ENCODE data around the gene HDLBP.

The HDLBP gene, protein sequence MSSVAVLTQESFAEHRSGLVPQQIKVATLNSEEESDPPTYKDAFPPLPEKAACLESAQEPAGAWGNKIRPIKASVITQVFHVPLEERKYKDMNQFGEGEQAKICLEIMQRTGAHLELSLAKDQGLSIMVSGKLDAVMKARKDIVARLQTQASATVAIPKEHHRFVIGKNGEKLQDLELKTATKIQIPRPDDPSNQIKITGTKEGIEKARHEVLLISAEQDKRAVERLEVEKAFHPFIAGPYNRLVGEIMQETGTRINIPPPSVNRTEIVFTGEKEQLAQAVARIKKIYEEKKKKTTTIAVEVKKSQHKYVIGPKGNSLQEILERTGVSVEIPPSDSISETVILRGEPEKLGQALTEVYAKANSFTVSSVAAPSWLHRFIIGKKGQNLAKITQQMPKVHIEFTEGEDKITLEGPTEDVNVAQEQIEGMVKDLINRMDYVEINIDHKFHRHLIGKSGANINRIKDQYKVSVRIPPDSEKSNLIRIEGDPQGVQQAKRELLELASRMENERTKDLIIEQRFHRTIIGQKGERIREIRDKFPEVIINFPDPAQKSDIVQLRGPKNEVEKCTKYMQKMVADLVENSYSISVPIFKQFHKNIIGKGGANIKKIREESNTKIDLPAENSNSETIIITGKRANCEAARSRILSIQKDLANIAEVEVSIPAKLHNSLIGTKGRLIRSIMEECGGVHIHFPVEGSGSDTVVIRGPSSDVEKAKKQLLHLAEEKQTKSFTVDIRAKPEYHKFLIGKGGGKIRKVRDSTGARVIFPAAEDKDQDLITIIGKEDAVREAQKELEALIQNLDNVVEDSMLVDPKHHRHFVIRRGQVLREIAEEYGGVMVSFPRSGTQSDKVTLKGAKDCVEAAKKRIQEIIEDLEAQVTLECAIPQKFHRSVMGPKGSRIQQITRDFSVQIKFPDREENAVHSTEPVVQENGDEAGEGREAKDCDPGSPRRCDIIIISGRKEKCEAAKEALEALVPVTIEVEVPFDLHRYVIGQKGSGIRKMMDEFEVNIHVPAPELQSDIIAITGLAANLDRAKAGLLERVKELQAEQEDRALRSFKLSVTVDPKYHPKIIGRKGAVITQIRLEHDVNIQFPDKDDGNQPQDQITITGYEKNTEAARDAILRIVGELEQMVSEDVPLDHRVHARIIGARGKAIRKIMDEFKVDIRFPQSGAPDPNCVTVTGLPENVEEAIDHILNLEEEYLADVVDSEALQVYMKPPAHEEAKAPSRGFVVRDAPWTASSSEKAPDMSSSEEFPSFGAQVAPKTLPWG (N-terminal part only)

DNA sequence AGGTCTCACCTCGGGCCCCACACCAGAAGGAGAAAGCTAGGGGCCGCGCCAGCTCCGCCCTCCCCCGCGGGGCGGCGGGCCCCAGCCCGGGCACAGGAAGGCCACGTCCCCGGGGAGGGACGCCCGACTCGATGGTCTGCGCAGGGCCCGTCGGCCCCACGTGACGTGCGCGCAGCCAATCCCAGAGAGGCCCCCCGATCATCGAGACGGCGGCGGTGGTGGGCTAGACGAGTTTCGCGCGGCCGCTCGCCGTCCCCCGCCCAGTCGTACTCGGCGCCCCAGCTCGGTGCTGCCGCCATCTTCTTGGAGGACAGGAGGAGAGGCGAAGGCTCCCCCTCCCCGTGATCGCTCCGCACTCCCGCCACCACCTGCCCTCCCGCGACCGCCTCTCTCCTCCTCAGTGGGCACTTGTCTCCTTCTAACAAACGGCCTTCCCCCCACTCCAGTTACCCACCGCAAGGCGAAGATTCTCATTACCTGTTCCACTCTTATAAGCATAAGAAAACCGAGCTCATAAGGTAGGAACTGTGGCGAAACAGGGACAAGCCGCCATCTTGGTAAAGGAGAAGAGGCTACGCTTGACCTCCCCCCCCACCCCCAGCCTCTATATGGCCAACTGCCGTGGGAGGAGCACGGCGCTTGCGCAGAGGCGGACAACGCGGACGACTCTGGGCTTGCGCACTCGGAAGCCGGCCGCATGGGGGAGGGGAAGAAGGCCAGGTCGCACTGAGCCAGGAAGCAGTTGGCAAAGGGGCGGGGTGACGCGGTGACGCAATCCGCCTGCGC, at the start of gene HDLBP:
Gene HDLBP, minus strand, starts transcription at position 580 of the 786 bp plus-strand sequence. CDS start 48,803 bp downstream, outside the sequence.
- peak; percentile 95 for DNase-seq

DNA sequence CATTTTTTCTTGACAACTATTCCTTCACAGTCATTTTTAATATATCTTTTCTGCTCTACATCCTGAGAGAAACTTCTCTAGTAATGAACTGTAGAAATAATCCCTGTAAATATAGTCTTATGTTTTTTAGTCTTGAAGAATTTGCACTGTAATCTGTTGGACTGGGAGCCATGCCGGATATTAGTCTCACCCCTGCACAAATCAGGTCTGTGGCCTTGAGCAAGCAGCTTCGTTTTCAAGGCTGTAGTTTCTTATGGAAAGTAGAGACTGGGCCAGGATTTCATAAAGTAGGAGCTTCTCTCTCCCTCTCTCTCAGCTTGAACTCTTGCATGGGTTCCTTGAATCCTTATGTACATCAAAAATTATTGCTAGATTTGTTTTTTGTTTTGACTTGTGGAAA, 49.3 kb upstream of the HDLBP start:
- no peak for DNase-seq

DNA sequence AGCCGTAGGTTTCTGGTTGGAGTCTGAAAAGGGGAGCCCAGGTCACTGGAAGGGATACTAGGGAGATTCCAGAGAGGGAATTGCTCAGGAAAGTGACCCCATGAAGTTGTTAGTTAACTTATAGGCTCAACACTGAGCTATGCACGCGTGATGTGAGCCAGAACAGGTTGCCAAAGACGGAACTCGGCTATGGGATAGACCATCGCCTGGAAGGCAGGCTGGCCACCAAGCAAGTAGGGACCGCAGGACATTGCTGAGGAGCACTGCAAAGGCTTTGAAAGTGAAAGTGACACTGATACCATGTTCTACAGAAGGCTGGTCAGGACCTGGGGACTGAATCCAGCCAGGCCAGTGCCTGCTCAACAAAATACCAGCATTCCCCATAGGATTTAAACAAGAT, 48.0 kb upstream of the HDLBP start:
- DNase-seq: no peak

DNA sequence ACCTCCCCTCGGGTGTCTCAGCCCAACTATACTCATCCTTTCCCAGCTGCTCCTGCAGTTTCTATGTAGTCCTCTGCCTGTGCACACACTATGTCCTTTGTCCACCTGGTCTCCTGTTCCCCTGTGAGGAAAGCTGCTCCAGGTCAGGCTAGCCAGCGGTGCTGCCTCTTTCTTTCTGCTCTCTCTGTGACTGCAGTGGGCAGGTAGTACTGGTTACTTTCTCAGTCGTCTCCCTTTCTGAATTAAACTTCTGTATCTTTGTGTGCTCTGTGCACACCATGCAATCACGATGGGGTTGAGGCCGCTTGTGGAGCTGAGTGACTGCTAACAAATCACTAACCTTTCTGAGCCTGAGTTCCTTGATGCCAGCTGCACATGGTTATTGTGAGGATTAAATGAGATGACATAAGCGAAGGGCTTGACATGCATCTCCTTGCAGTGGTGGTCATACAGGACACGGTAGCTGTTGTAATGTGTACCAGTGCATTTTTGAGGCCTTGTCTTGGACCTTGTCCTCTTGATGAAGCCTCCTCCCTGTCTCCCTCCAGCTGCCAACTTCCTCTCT, 44.1 kb upstream of the HDLBP start:
- DNase-seq: no peak

DNA sequence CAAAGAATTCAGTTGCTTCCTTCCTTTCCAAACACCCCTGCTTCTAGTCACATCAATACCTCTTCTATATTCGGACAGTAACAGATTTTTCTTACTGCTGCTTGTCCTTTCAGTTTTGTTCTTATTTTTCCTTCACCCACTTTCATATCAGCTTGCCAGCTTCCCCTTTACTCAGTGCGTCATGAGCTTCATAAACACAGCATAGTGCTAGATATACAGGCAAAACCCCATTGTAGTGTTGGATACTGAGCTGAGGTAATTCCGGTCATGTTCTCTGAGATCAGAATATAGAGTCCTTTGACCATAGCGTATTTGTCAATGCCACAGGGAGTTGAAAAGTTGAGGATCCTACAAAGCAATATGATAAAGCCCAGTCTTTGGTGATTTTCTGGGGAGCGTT, 43.0 kb upstream of the HDLBP start:
- no peak for DNase-seq

DNA sequence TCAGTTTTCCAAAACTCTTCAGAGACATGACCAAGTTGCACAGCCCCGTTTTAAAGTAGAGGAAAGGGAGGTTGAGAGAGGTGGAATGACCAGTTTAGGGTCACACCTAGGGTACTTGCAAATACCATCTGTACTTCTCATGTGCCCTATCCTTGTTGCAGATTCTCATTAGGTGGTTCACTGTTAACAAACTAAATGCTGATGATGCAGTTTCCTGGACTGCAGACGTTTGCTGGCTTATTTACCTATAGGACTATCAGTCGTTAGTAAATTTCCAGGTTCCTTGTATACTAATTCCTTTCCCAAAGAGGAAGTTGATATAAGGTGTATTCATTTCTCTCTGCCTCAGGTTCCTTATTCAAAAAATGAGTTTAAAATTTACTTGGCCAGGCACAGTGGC, 42.1 kb upstream of the HDLBP start:
- no peak for DNase-seq

DNA sequence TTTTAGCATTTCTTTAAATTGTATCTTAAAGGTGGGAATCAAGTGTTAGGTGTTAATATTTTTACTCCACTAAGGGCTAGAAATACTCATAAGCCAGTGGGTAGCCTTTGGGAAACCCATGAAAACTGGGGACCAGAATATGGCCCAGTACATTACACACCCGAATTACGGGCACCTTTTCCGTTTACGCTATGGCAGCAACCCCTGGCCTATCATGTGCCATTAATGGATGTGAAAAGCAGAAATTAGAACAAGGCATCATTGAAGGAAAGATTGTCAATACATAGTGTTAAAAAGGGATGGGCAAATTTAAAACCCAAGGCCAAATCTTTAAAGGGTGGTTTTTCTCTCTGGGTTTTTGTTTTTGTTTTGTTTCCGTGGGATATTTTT, 41.4 kb upstream of the HDLBP start:
- DNase-seq: no peak

DNA sequence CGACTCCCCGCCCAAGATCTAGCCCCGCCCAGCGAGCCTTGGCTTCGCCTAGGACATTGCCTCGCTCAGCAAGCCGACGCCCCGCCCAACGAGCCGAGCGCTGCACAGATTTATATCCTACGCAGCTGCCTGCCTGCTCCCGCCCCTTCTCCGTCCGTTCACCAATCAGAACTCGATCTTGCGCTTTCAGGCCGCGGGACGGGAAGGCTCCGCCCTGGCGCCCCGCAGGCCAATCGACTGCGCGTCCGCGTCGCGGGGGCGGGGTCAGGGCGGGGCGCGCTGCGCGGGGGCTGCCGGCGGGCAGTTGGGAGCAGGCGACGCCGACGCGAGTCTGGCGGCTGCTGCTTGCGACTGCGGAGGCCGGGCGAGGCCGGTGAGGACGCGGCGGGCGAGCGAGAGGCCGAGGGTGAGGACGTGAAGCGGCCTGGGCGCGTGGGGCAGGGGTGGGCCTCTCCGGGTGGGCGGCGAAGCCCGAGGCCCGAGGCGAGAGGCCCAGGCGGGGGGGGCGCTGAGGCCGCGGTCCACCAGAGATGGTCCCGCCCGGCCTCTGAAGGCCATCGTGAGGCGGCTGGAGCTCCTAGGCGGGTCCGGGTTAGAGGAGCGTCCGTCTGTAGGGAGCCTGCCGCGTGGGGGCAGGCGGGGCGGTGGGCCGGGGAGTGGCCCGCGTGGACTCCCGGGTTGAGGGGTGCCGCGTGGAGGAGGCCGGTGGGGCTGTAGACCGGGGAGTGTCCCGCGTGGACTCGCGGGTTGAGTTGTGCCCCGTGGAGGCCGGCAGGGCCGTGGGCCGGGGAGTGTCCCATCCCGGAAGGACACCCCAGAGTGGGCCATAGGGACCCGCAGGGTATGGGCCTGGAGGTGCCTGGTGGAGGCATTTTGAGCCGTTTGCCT, 40.8 kb upstream of the HDLBP start, which contains the start of gene FARP2:
Gene FARP2, plus strand, starts transcription at position 303 of the 888 bp plus-strand sequence. CDS start 16,823 bp downstream, outside the sequence.
- peak; percentile 95 for DNase-seq

DNA sequence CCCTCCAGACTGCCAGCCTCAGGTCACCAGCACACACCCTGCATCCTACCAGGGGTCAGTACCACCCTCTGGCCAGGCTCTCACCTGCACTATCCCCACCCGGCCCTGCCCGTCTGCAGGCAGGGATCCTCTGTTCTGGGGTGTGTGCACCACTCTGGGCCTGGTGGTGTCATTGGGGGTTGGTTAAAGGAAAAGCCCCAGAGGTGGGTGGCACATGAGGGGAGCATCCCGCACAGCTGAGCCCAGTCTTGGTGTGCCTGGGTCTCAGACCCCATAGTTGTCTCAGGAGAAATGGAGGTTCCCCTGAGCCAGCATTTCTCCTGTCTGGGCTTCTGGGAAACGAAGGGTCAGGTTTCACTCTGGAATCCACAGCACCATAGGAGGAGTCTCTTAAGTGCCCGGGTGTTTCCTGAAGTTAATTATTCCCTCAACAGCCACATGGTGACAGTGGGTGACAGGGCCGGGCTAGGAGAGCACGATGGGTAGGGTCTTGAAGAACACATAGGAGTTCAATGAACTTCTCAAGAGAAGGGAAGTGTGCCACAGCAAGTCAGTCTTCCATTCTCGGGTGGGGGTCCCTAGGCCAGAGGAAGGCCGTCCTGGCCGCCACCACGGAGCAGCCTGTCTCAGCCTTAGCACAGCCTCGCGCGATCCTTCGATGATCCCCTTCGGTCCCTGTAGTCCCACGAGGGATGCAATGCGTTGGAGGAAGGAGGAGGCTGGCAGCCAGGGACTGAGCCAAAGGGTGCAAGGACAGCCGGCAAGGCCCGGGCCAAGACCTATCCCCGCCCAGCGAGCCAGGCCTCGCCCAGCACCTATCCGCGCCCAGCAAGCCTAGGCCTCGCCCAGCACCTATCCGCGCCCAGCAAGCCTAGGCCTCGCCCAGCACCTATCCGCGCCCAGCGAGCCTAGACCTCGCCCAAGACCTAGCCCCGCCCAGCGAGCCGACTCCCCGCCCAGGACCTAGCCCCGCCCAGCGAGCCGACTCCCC, 39.5 kb upstream of the HDLBP start:
- DNase-seq: peak; percentile 61

DNA sequence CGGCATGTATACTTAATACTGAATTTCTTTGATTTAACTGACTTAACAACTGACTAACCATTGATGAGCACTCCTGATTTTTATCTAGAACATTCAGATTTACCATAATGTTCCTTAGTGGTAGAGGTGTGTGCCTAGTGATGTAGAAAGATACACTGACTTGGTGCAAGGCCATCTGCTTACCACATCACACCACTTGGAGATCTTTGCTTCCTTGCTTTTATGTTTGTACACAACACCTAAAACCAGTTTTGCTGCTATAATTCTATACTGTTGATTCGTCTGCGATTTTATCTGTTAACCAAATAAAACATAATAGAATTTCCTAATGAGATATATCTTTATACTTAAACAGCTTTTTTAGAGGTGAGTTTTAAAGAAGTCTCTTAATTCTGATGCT, 36.8 kb upstream of the HDLBP start:
- no peak for DNase-seq

DNA sequence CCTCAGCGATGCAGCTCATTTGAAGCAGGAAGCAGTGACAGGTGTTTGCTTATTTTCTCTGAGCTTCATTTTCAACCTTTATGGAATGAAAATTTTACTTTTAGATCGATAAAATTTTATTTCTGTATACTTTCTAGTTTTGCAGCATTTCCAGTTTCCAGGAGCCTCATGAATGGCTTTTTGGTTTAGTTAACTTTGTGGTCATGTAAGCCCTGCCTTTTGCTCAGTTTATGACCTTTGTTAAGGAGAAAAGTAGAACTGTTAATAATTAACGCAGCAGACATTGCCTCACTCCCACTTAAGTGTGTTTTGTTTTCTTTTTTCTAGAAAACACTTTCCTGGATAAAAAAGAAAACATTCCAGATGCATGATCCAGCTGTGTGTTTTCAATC, 36.2 kb upstream of the HDLBP start:
- no peak for DNase-seq

DNA sequence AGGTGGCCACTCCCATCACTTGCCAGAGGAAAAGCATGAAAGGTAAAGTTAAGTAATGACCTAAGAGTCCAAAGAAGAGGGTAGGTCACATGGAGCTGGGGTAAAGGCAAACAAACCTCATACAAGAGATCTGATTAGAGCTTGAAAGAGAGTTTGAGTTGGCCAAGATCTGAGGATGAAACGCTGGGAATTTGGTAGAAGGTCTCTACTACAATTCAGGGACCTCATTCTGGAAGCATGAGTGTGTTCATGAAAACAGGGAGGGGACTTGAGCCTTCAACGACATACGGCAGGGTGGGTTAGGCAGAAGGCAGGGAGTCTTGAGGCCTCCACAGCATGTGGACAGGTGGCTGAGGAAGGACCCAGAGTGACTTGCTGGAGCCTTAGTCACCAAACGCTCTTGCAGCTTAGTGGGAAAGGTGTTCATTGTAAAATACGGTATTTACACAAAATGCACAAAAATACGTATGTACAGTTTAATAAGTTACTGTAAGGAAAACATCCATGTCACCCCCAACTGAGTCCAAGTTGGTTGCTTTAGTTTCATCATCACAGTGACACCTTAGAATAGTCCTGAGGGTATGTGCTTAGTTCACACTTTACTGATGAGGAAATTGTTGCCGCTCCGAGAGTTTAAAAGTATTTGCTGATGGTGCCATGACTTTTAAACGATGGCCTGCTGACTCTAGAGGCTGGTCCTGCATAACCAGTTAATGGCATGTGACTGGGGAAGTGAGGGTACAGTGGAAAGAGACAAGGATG, 35.6 kb upstream of the HDLBP start:
- no peak for DNase-seq

DNA sequence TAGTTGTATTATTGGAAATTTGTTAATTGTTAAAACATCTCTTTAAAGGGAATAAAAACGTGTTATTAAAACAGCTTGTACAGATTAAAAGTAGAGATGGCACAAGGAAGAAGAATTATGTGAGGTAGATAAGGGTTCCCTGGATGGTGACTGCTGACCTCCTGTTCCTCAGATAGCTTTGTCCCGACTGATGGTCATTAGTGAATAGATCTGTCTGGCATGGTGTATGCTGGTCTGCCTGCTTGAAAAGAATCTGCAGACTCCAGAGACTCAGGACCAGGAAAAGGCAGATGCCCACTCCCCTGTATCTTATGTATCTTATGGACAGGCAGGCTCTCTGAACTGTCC, 35.0 kb upstream of the HDLBP start:
- DNase-seq: no peak

DNA sequence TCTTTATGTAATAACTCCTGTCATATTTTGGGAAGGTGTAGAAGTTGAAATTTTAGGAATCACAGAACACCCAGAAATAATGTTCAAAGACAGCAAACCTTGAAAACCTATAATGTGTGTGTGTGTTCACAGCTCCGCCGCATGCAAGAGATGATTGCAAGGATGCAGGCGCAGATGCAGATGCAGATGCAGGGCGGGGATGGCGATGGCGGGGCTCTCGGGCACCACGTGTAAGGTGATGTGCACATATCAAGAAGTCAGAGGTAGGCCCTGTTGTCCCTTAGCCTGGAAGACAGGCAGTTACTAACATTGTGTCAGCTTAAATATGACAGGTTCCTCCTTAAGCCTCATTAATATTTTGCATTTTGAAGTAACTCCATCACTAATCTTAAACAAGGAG, 34.5 kb upstream of the HDLBP start:
- DNase-seq: no peak

DNA sequence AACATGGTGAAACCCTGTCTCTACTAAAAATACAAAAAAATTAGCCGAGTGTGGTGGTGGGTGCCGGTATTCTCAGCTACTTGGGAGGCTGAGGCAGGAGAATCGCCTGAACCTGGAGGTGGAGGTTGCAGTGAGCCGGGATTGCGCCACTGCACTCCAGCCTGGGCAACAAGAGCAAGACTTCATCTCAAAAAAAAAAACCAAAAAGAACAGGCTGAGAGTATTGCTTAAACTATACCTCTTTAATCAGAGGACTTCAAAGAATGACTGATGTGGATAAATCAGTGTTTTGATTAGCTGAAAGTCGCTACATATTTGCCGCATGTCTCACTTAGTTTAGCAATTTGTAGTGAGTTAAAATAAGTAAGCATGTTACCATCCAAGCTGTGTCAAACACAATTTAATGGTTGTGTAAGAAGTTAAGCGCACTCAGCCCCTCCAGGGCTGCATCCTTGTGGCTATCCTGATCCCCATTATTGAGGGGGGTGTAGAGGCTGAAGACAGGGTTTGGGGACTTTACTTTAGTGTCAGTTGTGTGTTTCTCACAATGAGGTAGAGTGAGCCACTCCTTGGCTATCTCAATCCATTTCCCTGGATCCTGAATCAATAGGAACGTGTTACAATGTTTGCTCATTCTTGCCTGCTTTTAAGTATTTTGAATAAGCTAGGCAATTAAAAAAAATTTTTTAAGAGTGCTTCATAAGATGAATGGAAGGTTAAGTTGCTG, 29.6 kb upstream of the HDLBP start:
- no peak for DNase-seq

DNA sequence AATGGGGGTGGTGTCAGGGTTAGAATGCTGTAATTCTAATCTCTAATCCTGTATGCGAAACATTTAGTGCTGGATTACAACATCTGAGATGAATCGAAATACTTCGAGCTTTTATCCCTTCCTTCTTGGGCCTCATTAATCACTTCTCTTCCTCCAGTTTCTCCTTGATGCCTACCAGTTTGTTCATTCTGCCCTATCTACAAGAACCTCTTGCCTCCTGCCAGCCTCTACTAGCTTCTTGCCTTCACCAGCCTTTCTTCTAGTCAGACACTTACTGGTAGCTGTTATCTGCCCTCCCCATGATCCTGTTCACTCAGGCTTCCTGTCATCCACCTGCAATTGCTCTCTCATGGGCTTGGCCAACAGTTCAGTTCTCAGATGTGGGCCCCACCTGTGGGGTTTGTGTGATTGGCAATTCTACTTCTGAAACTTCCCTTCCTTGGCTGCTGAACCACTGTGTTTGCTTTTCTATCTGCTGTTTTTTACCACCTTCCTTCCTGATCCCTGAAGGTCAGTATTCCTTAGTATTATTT, 25.2 kb upstream of the HDLBP start:
- DNase-seq: no peak

DNA sequence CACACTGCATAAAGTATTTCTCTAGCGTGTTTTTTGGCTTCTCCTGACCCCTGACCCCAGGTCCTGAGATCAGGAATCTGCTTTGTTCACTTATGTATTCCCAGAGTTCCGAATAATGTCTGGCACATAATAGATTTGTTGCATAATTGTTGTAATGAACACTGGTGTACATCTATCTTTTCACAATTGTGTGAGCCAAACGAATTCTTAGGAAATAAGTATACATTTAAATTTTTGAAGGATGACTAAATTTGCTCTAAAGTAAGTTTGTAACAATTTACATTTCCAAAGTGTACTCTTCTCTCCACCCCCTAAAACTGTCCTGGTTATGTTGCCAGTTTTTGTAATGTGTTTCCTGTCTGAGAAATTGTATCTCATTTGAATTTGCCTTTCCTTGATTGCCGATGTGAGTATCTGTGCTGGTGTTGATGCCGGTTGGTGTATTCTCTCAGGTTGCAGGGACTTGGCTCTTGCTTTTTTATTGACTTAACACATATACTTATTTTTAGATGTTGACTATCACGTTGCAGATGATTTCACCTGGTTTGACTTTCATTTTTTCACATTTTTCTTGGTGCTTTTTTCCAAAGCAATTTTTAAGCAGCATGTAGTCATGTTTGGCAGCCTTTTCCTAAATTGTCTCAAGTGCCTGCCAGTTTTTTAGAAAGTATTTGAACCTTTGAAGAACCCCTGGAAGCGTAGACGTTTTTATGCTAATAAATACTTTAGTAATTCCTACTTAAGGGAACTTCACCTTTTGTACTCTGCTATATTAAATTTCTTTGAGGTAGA, 24.6 kb upstream of the HDLBP start:
- DNase-seq: no peak
